HFFc6 (cell line): Measurements from ENCODE around the gene SNX9. TPM values are rescaled to one million over a fixed set of nuclear protein-coding genes. Genes with fewer than 3 reads are reported as not detected.
A peak's percentile ranks its signal among the peaks of the same experiment; 100 is the strongest.

ENCODE experiments used
- DNase-seq: peaks from one replicate; pipeline ENCODE4 v3.0.0-alpha.2; 2018
- H3K27ac Mint-ChIP-seq: 2 replicates; pipeline ENCODE4 v1.8.0; 2020; ENCODE audit warnings: mild to moderate bottlenecking, mixed read lengths
- H3K27me3 Mint-ChIP-seq: 2 replicates; pipeline ENCODE4 v1.8.0; 2021; ENCODE audit warnings: mild to moderate bottlenecking, moderate library complexity, mixed read lengths; ENCODE audit not compliant: insufficient read depth
- H3K36me3 Mint-ChIP-seq: 2 replicates; pipeline ENCODE4 v1.8.0; 2021; ENCODE audit warnings: low read depth, mixed read lengths
- H3K4me1 Mint-ChIP-seq: 2 replicates; pipeline ENCODE4 v1.8.0; 2020; ENCODE audit warnings: low read depth, mixed read lengths
- H3K4me3 Mint-ChIP-seq: 2 replicates; pipeline ENCODE4 v1.8.0; 2020; ENCODE audit warnings: mild to moderate bottlenecking, moderate library complexity, mixed read lengths
- H3K9me3 Mint-ChIP-seq: 2 replicates; pipeline ENCODE4 v1.8.0; 2020; ENCODE audit warnings: mild to moderate bottlenecking, mixed read lengths
- total RNA-seq, 6 experiments: library from RNA; stranded (reverse); fragmentation: NEBNext Ultra II Directional; extraction: Animal tissue kit (Norgen Biotek cat#: 25700); gene quantifications; 2 replicates in 1 of 6; 3 replicates in 5 of 6; pipeline ENCODE4 v1.2.3, GENCODE V29; 2021
- TF ChIP-seq, protein P1 (sequence below): fragments of 200-600 bp; sonication (generic); IDR thresholded peaks from 2 replicates; pipeline ENCODE4 v1.5.0; 2021; ENCODE audit warnings: antibody characterized with exemption, mild to moderate bottlenecking

The SNX9 gene
- total RNA-seq, 6 experiments from 2014 or later, result 37.2 to 46.6 (median 40.9) TPM

DNA sequence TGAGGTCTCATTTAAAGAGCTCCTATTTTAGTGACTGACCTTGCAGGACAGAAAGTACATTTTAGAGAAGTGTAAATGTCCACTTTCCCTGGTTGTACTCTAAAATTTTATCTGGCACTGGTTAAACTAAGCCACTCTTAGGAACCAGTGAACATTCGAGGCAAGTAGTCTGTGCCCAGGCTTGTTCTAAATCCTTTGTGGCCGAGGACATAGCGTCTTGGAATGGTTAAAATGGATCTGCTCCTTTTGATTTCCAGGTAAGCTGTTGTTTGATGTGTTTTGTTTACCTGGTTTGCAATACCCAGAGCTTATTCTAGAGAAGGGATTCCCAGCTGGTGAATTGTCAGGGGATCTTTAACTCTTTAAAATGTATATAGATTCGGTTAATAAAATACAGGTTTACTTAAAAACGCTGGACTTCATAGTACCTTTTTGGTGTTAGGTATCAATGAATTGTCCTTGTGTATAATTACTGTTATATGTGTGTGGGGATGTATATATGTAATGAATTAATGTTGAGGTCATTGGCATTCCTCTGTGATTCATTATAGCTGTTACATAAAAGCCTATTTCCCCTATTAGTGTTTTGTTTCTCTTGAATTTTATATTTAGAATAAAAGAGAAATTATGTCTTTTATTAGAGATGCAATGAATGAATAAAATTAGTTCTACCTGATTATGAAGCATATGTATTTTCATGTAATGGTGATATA is 15.8 kb downstream of the SNX9 start:
- peak overlapping the region; percentile 86; the same call in 1 of the 2 replicates for H3K27ac Mint-ChIP-seq
- H3K9me3 Mint-ChIP-seq, result no peaks in the 10 kb centered on the region
- no peak overlapping the region for H3K4me3 Mint-ChIP-seq
- no peak for DNase-seq
- TF ChIP-seq, protein P1, sequence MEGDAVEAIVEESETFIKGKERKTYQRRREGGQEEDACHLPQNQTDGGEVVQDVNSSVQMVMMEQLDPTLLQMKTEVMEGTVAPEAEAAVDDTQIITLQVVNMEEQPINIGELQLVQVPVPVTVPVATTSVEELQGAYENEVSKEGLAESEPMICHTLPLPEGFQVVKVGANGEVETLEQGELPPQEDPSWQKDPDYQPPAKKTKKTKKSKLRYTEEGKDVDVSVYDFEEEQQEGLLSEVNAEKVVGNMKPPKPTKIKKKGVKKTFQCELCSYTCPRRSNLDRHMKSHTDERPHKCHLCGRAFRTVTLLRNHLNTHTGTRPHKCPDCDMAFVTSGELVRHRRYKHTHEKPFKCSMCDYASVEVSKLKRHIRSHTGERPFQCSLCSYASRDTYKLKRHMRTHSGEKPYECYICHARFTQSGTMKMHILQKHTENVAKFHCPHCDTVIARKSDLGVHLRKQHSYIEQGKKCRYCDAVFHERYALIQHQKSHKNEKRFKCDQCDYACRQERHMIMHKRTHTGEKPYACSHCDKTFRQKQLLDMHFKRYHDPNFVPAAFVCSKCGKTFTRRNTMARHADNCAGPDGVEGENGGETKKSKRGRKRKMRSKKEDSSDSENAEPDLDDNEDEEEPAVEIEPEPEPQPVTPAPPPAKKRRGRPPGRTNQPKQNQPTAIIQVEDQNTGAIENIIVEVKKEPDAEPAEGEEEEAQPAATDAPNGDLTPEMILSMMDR, result no peak
- H3K4me1 Mint-ChIP-seq, result peaks cover 85% of the 10 kb centered on the region
- peaks cover 8% of the 10 kb centered on the region; the same call in 1 of the 2 replicates for H3K36me3 Mint-ChIP-seq
- H3K27me3 Mint-ChIP-seq, result no peaks in the 10 kb centered on the region

DNA sequence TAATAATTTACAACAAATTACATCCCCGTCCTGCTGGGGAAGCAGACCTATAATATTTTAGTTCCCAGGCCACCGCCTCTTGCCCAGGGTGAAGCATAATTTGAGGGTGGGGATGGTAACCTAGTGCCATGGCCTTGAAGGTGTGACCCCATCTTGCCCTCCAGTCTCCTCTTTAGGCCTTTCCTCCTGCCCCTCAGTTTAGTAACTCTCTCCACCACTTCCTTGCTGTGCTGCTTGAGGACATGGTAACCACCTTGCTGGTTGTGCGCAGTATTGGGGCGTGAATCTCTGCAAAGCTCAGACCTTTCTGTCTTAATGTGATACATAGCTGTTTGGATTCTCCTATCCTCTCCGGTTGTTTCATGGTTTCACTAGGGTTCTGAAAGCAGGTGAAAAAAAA is 16.6 kb downstream of the SNX9 start:
- H3K9me3 Mint-ChIP-seq, result no peaks in the 10 kb centered on the region
- peak overlapping the region; percentile 84 for H3K4me3 Mint-ChIP-seq
- H3K36me3 Mint-ChIP-seq, result peaks cover 8% of the 10 kb centered on the region; the same call in 1 of the 2 replicates
- peak overlapping the region; percentile 86; the same call in 1 of the 2 replicates for H3K27ac Mint-ChIP-seq
- peaks cover 86% of the 10 kb centered on the region for H3K4me1 Mint-ChIP-seq
- TF ChIP-seq, protein P1, result no peak
- no peaks in the 10 kb centered on the region for H3K27me3 Mint-ChIP-seq
- DNase-seq, result no peak

DNA sequence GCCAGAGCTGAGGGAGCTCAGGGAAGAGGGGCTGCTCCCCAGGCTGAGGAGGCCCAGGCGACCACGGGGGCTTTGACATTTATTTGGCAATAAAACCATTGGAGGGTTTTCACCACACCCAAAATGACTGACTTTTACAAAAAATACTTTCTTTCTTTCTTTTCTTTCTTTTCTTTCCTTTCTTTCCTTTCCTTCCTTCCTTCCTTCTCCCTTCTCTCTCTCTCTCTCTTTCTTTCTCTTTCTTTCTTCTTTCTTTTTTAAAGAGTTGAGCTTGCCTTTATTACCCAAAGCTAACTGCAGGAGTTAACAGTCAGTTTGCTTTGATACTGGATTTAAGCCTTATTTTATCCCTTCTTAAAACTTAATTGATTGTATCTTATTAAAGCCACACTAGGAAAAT is 17.2 kb downstream of the SNX9 start:
- Mint-ChIP-seq H3K27ac (peak overlapping the region; percentile 86), H3K4me1 (peaks cover 85% of the 10 kb centered on the region), H3K9me3 (no peaks in the 10 kb centered on the region), H3K36me3 (peaks cover 8% of the 10 kb centered on the region; the same call in 1 of the 2 replicates), H3K4me3 (peak overlapping the region; percentile 84), H3K27me3 (no peaks in the 10 kb centered on the region)
- TF ChIP-seq, protein P1, result no peak
- no peak for DNase-seq

DNA sequence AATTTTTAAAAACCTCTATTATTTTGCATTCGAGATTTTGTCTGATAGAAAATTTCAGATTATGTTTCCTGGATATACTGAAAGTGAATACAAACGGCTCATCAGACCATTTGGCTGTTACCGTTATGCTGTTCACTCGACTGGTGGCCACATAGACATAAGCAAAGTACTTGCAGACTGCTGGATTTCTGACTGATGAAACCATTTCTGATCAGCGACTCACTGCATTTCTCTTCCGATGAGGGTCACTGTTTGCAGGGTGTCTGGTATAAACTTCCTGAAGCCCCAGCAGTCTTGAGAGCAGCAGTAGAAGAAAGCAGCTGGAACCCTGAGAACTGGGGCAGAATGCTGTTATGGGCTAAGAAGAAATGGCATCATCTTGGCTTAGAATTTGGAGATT is 17.7 kb downstream of the SNX9 start:
- H3K27ac Mint-ChIP-seq, result peak overlapping the region; percentile 86
- H3K9me3 Mint-ChIP-seq, result no peaks in the 10 kb centered on the region
- TF ChIP-seq, protein P1, result no peak
- H3K27me3 Mint-ChIP-seq, result no peaks in the 10 kb centered on the region
- peak overlapping the region; percentile 84 for H3K4me3 Mint-ChIP-seq
- peaks cover 85% of the 10 kb centered on the region for H3K4me1 Mint-ChIP-seq
- peaks cover 4% of the 10 kb centered on the region; the same call in 1 of the 2 replicates for H3K36me3 Mint-ChIP-seq
- DNase-seq, result peak; percentile 39

DNA sequence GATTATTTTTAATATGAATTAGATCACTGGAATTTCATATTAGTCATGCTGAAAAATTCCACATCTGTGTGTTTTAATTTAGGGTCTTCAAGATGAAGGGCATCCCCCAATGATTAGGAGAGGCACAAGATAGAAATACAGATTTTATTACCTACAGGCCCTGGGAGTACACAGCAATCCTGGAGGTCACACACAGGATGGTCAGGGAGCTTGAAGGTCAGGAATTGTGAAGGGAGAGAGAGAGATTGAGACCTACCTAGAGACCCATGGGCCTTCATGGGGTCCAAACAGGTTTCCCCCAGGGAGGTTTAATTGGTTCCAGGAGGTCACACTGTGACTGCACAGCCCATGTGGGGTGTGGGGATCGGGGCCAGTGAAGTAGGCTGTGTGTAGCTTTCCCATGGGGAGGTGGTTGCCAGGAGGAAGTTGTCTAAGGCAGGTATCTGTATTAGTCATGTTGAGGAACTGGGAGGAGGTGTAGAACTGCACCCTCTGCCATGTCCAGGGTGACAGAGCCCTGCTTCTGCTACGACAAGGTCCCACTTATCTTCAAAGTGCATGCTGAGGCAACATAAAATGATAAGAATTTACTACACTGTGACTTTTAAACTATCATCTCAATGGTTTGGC is 18.3 kb downstream of the SNX9 start:
- peaks cover 85% of the 10 kb centered on the region for H3K4me1 Mint-ChIP-seq
- H3K27ac Mint-ChIP-seq, result peak overlapping the region; percentile 86
- no peaks in the 10 kb centered on the region; the same call in 1 of the 2 replicates for H3K27me3 Mint-ChIP-seq
- TF ChIP-seq, protein P1, result no peak
- H3K9me3 Mint-ChIP-seq, result no peaks in the 10 kb centered on the region
- 0 out of 2 replicates have a peak, but pooled peaks cover under 1% of the 10 kb centered on the region for H3K36me3 Mint-ChIP-seq
- H3K4me3 Mint-ChIP-seq, result peak overlapping the region; percentile 84
- DNase-seq, result no peak
